HG02970 (cell line): ENCODE data around the gene PAOX.
"Not testable (repeated sequence)": the region's sequence is repeated elsewhere in the genome, so short reads cannot be mapped to it uniquely, and the experiment has no call there.

Experiments
- ATAC-seq: cut with Tn5 transposase; IDR thresholded peaks from one replicate; pipeline ENCODE4 v1.9.1; 2021; ENCODE audit warnings: mild to moderate bottlenecking, moderate library complexity, moderate number of reproducible peaks; ENCODE audit not compliant: unreplicated experiment, low FRiP score

Gene PAOX

DNA sequence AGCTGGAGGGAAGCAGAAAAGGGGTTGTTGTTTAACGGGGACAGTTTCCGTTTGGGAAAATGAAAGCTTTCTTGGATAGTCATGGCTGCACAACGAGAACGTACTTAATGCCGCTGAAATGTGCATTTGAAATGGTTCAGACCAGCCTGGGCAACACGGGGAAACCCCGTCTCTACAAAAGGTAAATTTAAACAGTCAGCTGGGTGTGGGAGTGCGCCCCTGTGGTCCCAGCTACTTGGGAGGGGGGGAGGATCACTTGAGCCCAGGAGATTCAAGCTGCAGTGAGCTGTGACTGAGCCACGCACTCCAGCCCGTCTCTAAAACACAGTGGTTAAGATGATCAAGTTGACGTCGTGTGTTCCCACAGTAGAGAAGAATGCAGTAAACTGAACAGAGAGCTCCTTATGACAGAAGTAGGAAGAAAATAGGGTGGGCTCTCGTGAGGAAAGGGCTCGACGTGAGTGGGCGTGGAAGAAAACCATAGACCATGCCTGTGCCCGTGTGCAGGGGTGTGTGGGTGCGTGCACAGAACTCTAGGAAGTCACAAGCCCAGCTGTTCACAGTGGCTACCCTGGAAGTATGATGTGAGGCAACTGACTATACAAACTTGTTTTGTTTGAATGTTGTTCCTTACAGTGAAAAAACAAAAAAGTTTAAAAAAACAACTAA lies 17.2 kb upstream of the PAOX start:
- ATAC-seq = no peak

DNA sequence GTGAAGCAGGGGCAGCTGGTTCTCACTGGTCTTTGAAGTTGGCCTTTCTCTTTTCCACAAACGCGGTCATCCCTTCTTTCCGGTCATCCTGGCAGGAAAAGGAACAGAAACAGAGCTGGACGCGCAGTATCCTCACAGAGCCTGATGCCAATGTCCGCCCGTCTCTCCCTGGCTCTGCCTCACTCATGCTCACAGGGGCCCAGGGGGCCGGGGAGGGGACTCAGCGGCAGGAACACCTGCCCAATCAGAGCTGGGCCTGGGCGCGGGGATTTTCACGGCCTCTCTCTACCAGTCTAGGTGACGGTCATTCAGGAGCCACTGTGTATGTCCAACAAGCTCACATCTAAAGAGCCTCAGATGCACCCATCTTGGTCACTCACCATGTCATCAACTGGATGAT lies 16.2 kb upstream of the PAOX start:
- no peak for ATAC-seq

DNA sequence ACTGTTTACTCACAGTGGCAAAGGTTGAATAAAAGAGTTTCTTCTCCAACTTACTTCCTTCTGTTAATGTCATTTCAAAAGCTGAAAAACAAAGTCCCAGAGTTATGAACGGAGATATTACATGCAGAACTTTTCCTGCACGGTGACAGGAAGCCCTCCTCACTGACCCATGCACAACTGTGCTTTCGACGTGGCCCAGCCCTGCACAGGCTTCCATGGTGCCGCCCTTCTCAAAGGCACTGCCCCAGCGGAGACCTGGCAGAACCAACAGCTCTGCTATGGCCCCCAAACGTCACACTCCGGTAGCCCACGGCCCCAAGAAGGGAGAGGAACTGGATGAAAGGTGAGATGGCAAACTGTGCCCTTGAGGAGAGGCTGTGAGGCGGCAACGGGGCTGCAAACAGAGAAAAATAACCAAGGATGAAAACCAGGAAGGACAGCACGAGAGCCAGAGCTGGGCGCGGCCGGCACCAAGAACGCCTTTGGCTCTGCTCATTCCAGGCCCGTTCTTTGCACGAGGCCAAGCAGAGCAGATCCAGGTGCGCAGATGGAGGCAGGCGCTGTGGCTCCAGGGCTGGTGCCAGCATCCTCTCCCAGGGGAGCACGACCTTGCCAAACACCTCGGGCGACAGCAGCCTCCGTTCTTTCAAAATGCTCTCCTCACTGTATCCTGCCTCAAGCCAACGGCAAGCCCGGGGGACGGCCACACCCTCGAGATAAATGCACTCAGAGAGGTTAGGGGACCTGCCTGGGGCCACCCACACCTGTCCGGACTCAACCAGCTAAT lies 14.2 kb upstream of the PAOX start:
- no peak for ATAC-seq

GRCh38 chr10:133365461-133366129 lies 13.5 kb upstream of the PAOX start:
- no peak for ATAC-seq

GRCh38 chr10:133366130-133366478 lies 13.0 kb upstream of the PAOX start:
- no peak for ATAC-seq

- no peak for ATAC-seq
These were observed 12.3 kb upstream of the PAOX start for GRCh38 chr10:133366751-133367150.

DNA sequence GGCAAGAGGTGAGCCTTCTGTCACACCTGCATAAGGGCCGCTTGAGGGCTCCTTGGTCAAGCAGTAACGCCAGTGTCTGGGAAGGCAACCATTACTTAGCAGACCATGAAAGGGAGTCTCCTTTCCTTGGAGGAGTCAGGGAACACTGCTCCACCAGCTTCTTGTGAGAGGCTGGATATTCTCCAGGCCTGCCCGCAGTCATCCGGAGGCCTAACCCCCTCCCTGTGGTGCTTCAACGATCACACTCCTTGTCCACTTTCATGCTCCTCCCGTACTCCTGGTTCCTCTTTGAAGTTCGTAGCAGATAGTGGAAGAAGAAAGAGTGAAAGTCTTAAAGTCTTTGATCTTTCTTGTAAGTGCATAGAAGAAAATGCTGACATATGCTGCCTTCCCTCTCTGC lies 11.6 kb upstream of the PAOX start:
- not testable (repeated sequence) for ATAC-seq

GRCh38 chr10:133368153-133368552 lies 10.9 kb upstream of the PAOX start:
- ATAC-seq = no peak

- no peak for ATAC-seq
These were observed 8.9 kb upstream of the PAOX start for GRCh38 chr10:133370030-133370786.

DNA sequence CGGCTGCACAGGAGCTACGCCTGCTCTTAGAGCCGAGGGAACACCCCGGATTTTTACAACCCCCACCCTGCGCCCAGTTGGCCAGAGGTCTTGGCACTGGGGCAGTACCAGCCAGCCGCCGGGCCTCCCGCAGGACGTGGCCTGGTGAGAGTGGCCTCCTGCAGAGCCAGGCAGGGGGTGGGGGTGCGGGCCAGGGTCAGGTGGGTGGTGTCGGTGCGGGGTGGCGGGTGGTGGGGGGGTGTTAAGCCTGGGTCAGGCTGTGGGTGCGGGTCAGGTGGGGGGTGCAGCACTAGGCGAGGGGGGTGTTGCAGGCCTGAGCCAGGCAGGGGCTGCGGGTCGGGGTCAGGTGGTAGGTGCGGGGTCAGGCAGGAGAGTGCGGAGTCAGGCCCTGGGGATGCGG lies 6.6 kb upstream of the PAOX start:
- no peak for ATAC-seq

DNA sequence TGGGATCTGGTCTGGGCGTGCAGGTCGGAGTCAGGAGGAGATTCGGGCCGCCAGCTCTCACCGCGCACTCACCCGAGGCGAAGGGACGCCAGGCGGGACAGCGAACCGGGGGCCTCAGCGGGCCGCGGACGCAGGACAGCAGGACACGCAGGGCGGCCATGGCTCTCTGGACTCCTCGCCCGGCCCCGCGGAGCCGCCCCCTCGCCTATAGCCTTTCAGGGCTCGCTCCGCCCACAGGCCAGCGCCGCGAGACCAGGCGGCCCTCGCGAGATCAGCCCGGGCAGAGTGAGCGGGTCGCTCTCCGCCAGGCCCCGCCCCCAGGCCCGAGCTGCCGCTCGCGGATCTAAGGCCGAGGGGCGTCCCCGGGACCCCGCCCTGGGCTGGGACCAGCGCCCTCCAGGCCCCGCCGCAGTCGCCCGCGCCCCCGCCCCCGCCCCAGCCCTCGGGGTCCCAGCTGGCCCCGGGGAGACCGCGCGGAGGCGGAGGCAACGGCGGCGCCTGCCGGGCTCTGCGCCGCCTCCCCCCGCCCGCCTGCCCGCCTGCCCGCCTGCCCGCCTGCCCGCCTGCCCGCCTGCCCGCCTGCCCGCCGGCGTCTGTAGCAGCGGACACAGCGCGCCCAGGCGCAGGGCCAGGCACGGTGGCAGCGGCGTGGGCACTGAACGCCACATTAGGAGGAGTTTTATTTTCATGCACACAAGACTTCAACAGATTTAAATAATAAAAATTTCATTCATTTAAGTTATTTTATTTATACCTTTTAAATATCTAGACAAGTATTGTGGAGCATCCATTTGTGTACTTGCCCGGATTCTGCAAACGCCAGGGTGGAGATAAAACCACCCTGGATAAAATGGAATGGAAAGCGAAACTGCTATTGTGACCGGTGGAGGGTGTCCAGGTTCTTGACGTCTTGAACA lies 5.6 kb upstream of the PAOX start, which contains the start of gene ECHS1:
Gene ECHS1 (minus strand): TSS at position 181 of the 917 bp plus-strand sequence. CDS start 21 bp downstream, at position 160.
- ATAC-seq = peak; percentile 84

DNA sequence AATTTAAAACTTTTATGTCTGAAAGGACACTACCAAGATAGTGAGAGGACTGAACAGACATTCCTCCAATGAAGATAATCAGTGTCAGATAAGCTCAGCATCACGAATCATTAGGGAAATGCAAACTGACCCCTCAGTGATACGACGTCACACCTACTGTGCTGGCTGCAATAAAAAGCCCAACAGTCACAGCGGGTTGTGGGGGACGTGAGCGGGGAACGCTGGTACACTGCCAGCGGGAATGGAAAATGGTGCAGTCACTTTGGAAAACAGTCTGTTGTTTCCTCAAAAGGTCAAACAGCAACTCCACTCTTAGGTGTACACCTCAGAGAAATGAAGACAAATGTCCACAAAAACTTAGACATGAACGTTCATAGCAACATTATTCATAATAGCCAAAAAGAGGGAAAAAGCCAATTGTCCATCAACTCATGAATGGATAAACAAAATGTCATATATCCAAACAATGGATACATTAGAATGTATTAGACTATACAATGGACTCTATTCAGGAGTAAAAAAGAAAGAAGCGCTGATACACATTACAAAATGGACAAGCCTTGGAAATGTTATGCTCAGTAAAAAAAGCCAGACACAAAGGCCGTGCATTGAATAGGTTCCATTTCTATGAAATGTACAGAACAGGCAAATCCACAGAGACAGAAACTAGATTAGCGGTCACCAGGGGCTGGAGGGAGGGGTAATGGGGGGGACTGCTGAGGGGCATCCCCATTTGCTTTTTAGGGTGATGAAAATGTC lies 3.5 kb upstream of the PAOX start:
- no peak for ATAC-seq

DNA sequence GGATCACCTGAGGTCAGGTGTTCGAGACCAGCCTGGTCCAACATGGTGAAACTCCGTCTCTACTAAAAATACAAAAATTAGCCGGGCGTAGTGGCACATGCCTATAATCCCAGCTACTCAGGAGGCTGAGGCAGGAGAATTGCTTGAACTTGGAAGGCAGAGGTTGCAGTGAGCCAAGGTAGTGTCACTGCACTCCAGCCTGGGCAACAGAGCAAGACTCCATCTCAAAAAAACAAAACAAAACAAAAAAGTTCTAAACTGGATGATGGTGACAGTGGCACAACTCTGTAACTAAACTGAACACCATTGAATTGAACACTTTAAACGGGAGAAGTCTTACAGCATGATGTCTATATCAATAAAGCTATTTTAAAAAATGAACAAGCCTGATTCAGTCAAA lies 2.9 kb upstream of the PAOX start:
- ATAC-seq = not testable (repeated sequence)

DNA sequence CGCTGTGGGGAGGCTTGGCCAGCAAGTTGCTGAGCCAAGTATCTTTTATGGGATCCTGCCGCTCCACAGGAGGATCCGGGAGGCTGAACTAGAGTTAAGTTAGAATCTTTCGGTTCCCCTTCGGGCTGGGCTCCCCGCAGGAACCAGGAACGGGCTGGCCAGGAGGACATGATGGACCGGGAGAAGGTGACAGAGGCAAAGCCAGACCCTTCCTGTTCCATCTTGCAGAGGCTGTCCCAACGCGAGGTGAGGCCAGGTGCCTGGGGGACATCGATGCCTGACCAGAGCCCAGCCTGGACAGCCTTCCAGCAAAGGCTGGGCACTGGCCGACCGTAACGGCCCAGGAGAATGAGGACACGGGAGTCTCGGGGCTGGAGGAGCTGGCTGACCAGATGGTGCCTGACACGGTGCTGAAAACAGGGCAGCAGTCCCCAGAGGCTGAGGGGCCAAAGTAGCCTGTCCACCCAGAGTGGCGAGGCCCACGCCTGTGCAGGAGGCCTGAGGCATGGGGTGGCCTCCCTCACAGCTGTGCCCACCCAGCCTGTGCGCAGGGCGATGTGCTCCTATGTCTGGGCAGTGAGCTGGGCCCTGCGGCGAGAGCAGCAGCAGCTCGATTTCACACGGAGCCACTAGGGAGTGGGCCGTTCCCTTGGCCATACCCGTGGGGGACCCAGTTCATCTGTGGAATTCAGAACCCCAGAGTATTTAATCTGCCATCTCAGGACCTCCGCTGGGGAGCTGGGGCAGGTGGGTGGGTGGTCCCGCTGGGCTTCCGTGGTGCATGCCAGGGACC lies 1.8 kb upstream of the PAOX start:
- no peak for ATAC-seq

DNA sequence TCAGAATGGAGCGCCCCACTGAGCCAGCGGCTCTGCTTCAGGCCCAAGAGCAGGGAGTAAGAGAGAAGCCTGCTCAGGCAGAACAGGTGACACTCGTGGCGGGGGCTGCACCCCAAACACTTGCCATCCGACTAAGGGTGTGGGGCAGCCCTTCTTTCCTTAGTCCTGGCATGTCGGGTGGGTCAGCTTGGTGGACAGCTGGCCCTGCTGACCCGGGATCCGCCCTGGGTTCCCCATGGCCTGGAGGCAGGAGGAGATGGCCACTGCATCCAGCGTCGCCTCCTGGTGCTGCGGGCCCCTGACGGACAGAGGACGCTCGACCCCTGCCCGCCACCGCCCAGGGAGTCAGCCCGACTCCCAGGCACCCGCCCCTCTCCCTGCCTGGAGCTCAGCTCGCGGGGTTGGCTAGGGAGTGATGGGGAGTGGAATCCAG lies 1.2 kb upstream of the PAOX start:
- no peak for ATAC-seq

- ATAC-seq = peak; percentile 34
These were observed 588 bp upstream of the PAOX start for GRCh38 chr10:133378251-133379096.
